ENCODE results near the gene PCDHA1.

DNA sequence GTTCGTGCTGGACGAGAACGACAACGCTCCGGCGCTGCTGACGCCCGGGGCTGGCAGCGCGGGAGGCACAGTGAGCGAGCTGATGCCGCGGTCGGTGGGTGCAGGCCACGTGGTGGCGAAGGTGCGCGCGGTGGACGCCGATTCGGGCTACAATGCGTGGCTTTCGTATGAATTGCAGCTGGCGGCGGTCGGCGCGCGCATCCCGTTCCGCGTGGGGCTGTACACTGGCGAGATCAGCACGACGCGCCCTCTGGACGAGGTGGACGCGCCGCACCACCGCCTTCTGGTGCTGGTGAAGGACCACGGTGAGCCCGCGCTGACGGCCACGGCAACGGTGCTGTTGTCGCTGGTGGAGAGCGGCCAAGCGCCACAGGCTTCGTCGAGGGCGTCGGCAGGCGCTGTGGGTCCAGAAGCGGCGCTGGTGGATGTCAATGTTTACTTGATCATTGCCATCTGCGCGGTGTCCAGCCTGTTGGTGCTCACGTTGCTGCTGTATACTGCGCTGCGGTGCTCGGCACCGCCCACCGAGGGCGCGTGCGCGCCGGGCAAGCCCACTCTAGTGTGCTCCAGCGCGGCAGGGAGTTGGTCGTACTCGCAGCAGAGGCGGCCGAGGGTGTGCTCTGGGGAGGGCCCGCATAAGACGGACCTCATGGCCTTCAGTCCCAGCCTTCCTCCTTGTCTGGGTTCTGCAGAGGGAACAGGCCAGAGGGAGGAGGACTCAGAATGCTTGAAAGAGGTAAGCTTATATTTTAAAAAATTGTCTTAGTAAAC is 98.2 kb downstream of the PCDHA1 start:
- TF ChIP-seq, protein P1, sequence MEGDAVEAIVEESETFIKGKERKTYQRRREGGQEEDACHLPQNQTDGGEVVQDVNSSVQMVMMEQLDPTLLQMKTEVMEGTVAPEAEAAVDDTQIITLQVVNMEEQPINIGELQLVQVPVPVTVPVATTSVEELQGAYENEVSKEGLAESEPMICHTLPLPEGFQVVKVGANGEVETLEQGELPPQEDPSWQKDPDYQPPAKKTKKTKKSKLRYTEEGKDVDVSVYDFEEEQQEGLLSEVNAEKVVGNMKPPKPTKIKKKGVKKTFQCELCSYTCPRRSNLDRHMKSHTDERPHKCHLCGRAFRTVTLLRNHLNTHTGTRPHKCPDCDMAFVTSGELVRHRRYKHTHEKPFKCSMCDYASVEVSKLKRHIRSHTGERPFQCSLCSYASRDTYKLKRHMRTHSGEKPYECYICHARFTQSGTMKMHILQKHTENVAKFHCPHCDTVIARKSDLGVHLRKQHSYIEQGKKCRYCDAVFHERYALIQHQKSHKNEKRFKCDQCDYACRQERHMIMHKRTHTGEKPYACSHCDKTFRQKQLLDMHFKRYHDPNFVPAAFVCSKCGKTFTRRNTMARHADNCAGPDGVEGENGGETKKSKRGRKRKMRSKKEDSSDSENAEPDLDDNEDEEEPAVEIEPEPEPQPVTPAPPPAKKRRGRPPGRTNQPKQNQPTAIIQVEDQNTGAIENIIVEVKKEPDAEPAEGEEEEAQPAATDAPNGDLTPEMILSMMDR (optimal IDR thresholded peaks at IDR 0.05 in 1 of 3, IDR thresholded peaks at IDR 0.05 in 1 of 3, conservative IDR thresholded peaks at IDR 0.05 in 1 of 3; ENCODE audit: extremely low read depth in 1 of 3, insufficient read depth in 2 of 3, low read length in 3 of 3): no peak
- TF ChIP-seq EZH2 (IDR thresholded peaks at IDR 0.05; ENCODE audit: low read length): no peak
